Liver (tissue), 9 donors: ENCODE data around the gene TARS1. TPM values are rescaled to one million over a fixed set of nuclear protein-coding genes. Genes with fewer than 3 reads are reported as not detected.

Source experiments
- DNase-seq: peaks from one replicate; pipeline ENCODE4 v3.0.0-alpha.2; 2017; ENCODE audit warnings: low spot score
- H3K27ac ChIP-seq, 2 donors: one replicate each; pipeline ENCODE4 v1.7.0; 2013; ENCODE audit warnings: inconsistent platforms in 2 of 2, low read length in 2 of 2, control low read depth in 1 of 2, low read depth in 1 of 2, mild to moderate bottlenecking in 1 of 2
- H3K27me3 ChIP-seq, 4 donors: one replicate each; pipeline versions ENCODE4 v1.6.1 to v1.7.0; 2013; ENCODE audit warnings: low read length in 3 of 4, inconsistent platforms in 1 of 4, mild to moderate bottlenecking in 1 of 4, moderate library complexity in 1 of 4; ENCODE audit not compliant: control insufficient read depth in 4 of 4, insufficient read depth in 4 of 4
- H3K36me3 ChIP-seq, 4 donors: one replicate each; pipeline versions ENCODE4 v1.6.1 to v1.7.0; 2013; ENCODE audit warnings: low read length in 3 of 4, mild to moderate bottlenecking in 3 of 4, low read depth in 1 of 4, moderate library complexity in 1 of 4; ENCODE audit not compliant: control insufficient read depth in 4 of 4, insufficient read depth in 3 of 4
- H3K4me1 ChIP-seq, 4 donors: one replicate each; pipeline versions ENCODE4 v1.6.1 to v1.7.0; 2013; ENCODE audit warnings: low read length in 3 of 4, mild to moderate bottlenecking in 3 of 4, moderate library complexity in 1 of 4; ENCODE audit not compliant: control insufficient read depth in 4 of 4, insufficient read depth in 4 of 4
- H3K4me3 ChIP-seq, 3 donors: one replicate each; pipeline versions ENCODE4 v1.6.1 to v1.7.0; 2013; ENCODE audit warnings: low read length in 3 of 3, control low read depth in 1 of 3, low read depth in 1 of 3, mild to moderate bottlenecking in 1 of 3
- H3K9ac ChIP-seq, 2 donors: one replicate each; pipeline ENCODE4 v1.7.0; 2013; ENCODE audit warnings: low read length in 2 of 2, mild to moderate bottlenecking in 2 of 2, moderate library complexity in 2 of 2, control low read depth in 1 of 2, low read depth in 1 of 2
- H3K9me3 ChIP-seq, 4 donors: one replicate each; pipeline versions ENCODE4 v1.6.1 to v1.7.0; 2013; ENCODE audit warnings: low read length in 3 of 4; ENCODE audit not compliant: control insufficient read depth in 4 of 4
- ATF3 ChIP-seq: IDR thresholded peaks from 2 replicates; pipeline ENCODE4 v1.6.1; 2016; ENCODE audit warnings: antibody characterized with exemption
- CTCF ChIP-seq: fragments of 150-350 bp; IDR thresholded peaks from 2 replicates; pipeline ENCODE4 v1.5.1; 2017; ENCODE audit warnings: improper control_type of control experiment, low read depth, low read length; ENCODE audit not compliant: missing input control
- EGR1 ChIP-seq, 2 donors: IDR thresholded peaks; 2 replicates each; pipeline ENCODE4 v1.6.1; 2016 to 2018; ENCODE audit warnings: antibody characterized with exemption in 2 of 2, low read depth in 2 of 2
- FOXA1 ChIP-seq: IDR thresholded peaks from 2 replicates; pipeline ENCODE4 v1.6.1; 2016; ENCODE audit warnings: antibody characterized with exemption
- FOXA2 ChIP-seq: IDR thresholded peaks from 2 replicates; pipeline ENCODE4 v1.6.1; 2016; ENCODE audit warnings: antibody characterized with exemption
- GABPA ChIP-seq, 2 donors: IDR thresholded peaks in 1 of 2; conservative IDR thresholded peaks in 1 of 2; 2 replicates each; pipeline ENCODE4 v1.6.1; 2016; ENCODE audit warnings: antibody characterized with exemption in 2 of 2, mild to moderate bottlenecking in 1 of 2, moderate library complexity in 1 of 2
- HNF4A ChIP-seq, 2 donors: conservative IDR thresholded peaks; 2 replicates each; pipeline ENCODE4 v1.6.1; 2016; ENCODE audit warnings: antibody characterized with exemption in 2 of 2, mild to moderate bottlenecking in 2 of 2
- HNF4G ChIP-seq: IDR thresholded peaks from 2 replicates; pipeline ENCODE4 v1.6.1; 2016; ENCODE audit warnings: antibody characterized with exemption
- JUND ChIP-seq, 2 donors: IDR thresholded peaks; 2 replicates each; pipeline ENCODE4 v1.6.1; 2016; ENCODE audit warnings: antibody characterized with exemption in 2 of 2
- NR2F2 ChIP-seq: IDR thresholded peaks from 2 replicates; pipeline ENCODE4 v1.6.1; 2016; ENCODE audit warnings: antibody characterized with exemption
- RAD21 ChIP-seq, 2 donors: IDR thresholded peaks; 2 replicates each; pipeline ENCODE4 v1.6.1; 2016; ENCODE audit warnings: antibody characterized with exemption in 2 of 2, mild to moderate bottlenecking in 2 of 2
- RXRA ChIP-seq, 2 donors: IDR thresholded peaks; 2 replicates each; pipeline ENCODE4 v1.6.1; 2017 to 2018; ENCODE audit warnings: antibody characterized with exemption in 2 of 2, mild to moderate bottlenecking in 1 of 2
- SP1 ChIP-seq: IDR thresholded peaks from 2 replicates; pipeline ENCODE4 v1.6.1; 2018; ENCODE audit warnings: antibody characterized with exemption, mild to moderate bottlenecking
- TAF1 ChIP-seq: conservative IDR thresholded peaks from 2 replicates; pipeline ENCODE4 v1.6.1; 2016; ENCODE audit warnings: antibody characterized with exemption, mild to moderate bottlenecking
- YY1 ChIP-seq: IDR thresholded peaks from 2 replicates; pipeline ENCODE4 v1.6.1; 2016; ENCODE audit warnings: antibody characterized with exemption, mild to moderate bottlenecking
- WGBS: extraction: QIAGEN DNeasy Blood & Tissue Kit; methylation state at CpG from one replicate; pipeline ENCODE4 v1.1.7; 2013; 5-methylcytosine and 5-hydroxymethylcytosine counted together
- polyA plus RNA-seq, 2 donors: library from polyadenylated mRNA; stranded (reverse) in 1 of 2; unstranded in 1 of 2; fragments of 200-250 nt in 1 of 2; fragments of >200 nt in 1 of 2; fragmentation: Nextera tagmentation in 1 of 2; extraction: Ambion mirVana in 1 of 2; gene quantifications; one replicate each; pipeline versions ENCODE4 v1.2.1 to v1.2.3, GENCODE V29; 2013 to 2015
- total RNA-seq, 2 donors: library from RNA; depleted of rRNA; stranded (reverse); fragments of >200 nt; gene quantifications; one replicate each; pipeline ENCODE4 v1.2.3, GENCODE V29; 2014
- TF ChIP-seq, protein P1 (sequence below): IDR thresholded peaks from 2 replicates; pipeline ENCODE4 v1.6.1; 2016; ENCODE audit warnings: antibody characterized with exemption, mild to moderate bottlenecking
- TF ChIP-seq, protein P2 (sequence below): IDR thresholded peaks from 2 replicates; pipeline ENCODE4 v1.6.1; 2016; ENCODE audit warnings: antibody characterized with exemption
- TF ChIP-seq, protein P3 (sequence below): IDR thresholded peaks from 2 replicates; pipeline ENCODE4 v1.6.1; 2016; ENCODE audit warnings: antibody characterized with exemption
- donor health status: healthy.
- donor health status: healthy.
- donor health status: healthy.
- donor health status: healthy.
- donor health status: healthy.

Gene TARS1
- total and polyA plus RNA-seq, 4 donors = 69.1 to 101 (median 93.2) TPM

GRCh38 chr5:33432656-33433055, 8.1 kb upstream of the TARS1 start:
- H3K27me3 ChIP-seq = no peaks in the 10 kb centered on the region
- H3K36me3 ChIP-seq = no peaks in the 10 kb centered on the region
- H3K9me3 ChIP-seq = no peaks in the 10 kb centered on the region
- WGBS = 32% methylated on average over 1 of the region's 1 CpG
- no peak overlapping the region for H3K9ac ChIP-seq
- H3K27ac ChIP-seq = peak overlapping the region; percentile 47 to 69
- peaks cover 2 to 27% (median 17%) of the 10 kb centered on the region in 4 donors for H3K4me1 ChIP-seq
- TF ChIP-seq RXRA (IDR thresholded peaks at IDR 0.05) (peak; percentile 63 to 64), HNF4G (peak; percentile 71), FOXA2 (peak; percentile 54), RAD21 (IDR thresholded peaks at IDR 0.05) (peak in 1 of 2 donors; percentile 7), FOXA1 (no peak), JUND (IDR thresholded peaks at IDR 0.05) (peak in 1 of 2 donors; percentile 36), ATF3 (no peak), HNF4A (conservative IDR thresholded peaks at IDR 0.05) (peak; percentile 81 to 89), GABPA (IDR thresholded peaks at IDR 0.05 in 1 of 2, conservative IDR thresholded peaks at IDR 0.05 in 1 of 2) (peak in 1 of 2 donors; percentile 36), SP1 (peak; percentile 78), NR2F2 (no peak), TAF1 (no peak), CTCF (no peak), EGR1 (IDR thresholded peaks at IDR 0.05; ENCODE audit: low read depth in 2 of 2) (peak in 1 of 2 donors; percentile 16), YY1 (peak; percentile 81)
- TF ChIP-seq, protein P1, sequence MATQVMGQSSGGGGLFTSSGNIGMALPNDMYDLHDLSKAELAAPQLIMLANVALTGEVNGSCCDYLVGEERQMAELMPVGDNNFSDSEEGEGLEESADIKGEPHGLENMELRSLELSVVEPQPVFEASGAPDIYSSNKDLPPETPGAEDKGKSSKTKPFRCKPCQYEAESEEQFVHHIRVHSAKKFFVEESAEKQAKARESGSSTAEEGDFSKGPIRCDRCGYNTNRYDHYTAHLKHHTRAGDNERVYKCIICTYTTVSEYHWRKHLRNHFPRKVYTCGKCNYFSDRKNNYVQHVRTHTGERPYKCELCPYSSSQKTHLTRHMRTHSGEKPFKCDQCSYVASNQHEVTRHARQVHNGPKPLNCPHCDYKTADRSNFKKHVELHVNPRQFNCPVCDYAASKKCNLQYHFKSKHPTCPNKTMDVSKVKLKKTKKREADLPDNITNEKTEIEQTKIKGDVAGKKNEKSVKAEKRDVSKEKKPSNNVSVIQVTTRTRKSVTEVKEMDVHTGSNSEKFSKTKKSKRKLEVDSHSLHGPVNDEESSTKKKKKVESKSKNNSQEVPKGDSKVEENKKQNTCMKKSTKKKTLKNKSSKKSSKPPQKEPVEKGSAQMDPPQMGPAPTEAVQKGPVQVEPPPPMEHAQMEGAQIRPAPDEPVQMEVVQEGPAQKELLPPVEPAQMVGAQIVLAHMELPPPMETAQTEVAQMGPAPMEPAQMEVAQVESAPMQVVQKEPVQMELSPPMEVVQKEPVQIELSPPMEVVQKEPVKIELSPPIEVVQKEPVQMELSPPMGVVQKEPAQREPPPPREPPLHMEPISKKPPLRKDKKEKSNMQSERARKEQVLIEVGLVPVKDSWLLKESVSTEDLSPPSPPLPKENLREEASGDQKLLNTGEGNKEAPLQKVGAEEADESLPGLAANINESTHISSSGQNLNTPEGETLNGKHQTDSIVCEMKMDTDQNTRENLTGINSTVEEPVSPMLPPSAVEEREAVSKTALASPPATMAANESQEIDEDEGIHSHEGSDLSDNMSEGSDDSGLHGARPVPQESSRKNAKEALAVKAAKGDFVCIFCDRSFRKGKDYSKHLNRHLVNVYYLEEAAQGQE = peak; percentile 19
- TF ChIP-seq, protein P2, sequence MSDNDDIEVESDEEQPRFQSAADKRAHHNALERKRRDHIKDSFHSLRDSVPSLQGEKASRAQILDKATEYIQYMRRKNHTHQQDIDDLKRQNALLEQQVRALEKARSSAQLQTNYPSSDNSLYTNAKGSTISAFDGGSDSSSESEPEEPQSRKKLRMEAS = peak; percentile 85
- TF ChIP-seq, protein P3, sequence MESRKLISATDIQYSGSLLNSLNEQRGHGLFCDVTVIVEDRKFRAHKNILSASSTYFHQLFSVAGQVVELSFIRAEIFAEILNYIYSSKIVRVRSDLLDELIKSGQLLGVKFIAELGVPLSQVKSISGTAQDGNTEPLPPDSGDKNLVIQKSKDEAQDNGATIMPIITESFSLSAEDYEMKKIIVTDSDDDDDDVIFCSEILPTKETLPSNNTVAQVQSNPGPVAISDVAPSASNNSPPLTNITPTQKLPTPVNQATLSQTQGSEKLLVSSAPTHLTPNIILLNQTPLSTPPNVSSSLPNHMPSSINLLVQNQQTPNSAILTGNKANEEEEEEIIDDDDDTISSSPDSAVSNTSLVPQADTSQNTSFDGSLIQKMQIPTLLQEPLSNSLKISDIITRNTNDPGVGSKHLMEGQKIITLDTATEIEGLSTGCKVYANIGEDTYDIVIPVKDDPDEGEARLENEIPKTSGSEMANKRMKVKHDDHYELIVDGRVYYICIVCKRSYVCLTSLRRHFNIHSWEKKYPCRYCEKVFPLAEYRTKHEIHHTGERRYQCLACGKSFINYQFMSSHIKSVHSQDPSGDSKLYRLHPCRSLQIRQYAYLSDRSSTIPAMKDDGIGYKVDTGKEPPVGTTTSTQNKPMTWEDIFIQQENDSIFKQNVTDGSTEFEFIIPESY = no peak
- H3K4me3 ChIP-seq = no peak overlapping the region
- DNase-seq = no peak
